Measurements from ENCODE around the gene UNCX. TPM values are rescaled to one million over a fixed set of nuclear protein-coding genes. Genes with fewer than 3 reads are reported as not detected.
A peak's percentile ranks its signal among the peaks of the same experiment; 100 is the strongest.

The UNCX gene
- total and polyA plus RNA-seq, 2 of the 8 experiments (the other 6 are each of a cell fraction or from before 2014, with no cell fraction given): not detected

GRCh38 chr7:1249731-1250130, 17.1 kb downstream of the UNCX start:
- Histone ChIP-seq H3K79me2 (ENCODE audit: control insufficient read depth in 1 of 2, insufficient read depth in 2 of 2, low read length in 2 of 2) (no peaks in the 10 kb centered on the region), H3K56ac (replicated peaks; ENCODE audit: insufficient read length, low read depth, low read length) (no peak overlapping the region), H3K23me2 (ENCODE audit: low read depth, low read length) (no peaks in the 10 kb centered on the region; the same call in 1 of the 2 replicates), H3K4me2 (ENCODE audit: insufficient read depth in 1 of 2, low read depth in 2 of 2, low read length in 2 of 2) (peak overlapping the region in 1 of 2 experiments; percentile 36; a peak in 2 of 4 replicates), H2BK20ac (ENCODE audit: low read length) (no peak overlapping the region), H3K27ac (ENCODE audit: low read depth, low read length) (no peak overlapping the region), H3K18ac (ENCODE audit: extremely low read depth, low read length) (no peak overlapping the region), H4K5ac (ENCODE audit: insufficient read length, low read depth, low read length) (no peak overlapping the region), H3K4ac (replicated peaks; ENCODE audit: insufficient read length, low read depth, low read length) (peak overlapping the region; percentile 69), H2BK12ac (ENCODE audit: low read depth, low read length) (peak overlapping the region; percentile 39; the same call in 1 of the 2 replicates), H3K27me3 (replicated peaks in 1 of 4; ENCODE audit: control insufficient read depth in 3 of 4, extremely low read depth in 1 of 4, insufficient read depth in 3 of 4, low read length in 3 of 4) (peaks cover 52 to 66% (median 63%) of the 10 kb centered on the region in 4 experiments), H2AFZ (ENCODE audit: low read length) (no peak overlapping the region), H3K79me1 (ENCODE audit: low read depth, low read length) (no peaks in the 10 kb centered on the region), H4K91ac (replicated peaks; ENCODE audit: insufficient read length, low read length) (no peak overlapping the region), H3K36me3 (ENCODE audit: control insufficient read depth in 2 of 4, insufficient read depth in 4 of 4, low read length in 3 of 4) (peaks cover 0 to 11% (median 0%) of the 10 kb centered on the region in 4 experiments; a peak in 1 of 8 replicates), H4K8ac (ENCODE audit: extremely low read depth, insufficient read depth, low read length) (no peak overlapping the region; the same call in 1 of the 2 replicates), H2BK15ac (ENCODE audit: low read length) (0 out of 2 replicates have a peak overlapping the region, but pooled peaks have one; percentile 46), H2BK120ac (replicated peaks; ENCODE audit: low read depth, low read length) (no peak overlapping the region), H3K9ac (replicated peaks in 1 of 4; ENCODE audit: extremely low read depth in 1 of 4, low read depth in 3 of 4, low read length in 3 of 4) (no peak overlapping the region), H3K4me1 (replicated peaks in 1 of 4; ENCODE audit: control insufficient read depth in 3 of 4, insufficient read depth in 4 of 4, low read length in 3 of 4) (peaks cover 0 to 19% (median 13%) of the 10 kb centered on the region in 4 experiments; a peak in 6 of 7 replicates), H3K14ac (ENCODE audit: insufficient read length) (no peak overlapping the region), H4K20me1 (replicated peaks in 1 of 2; ENCODE audit: control insufficient read depth in 1 of 2, insufficient read depth in 2 of 2, low read length in 2 of 2) (peaks cover 8 to 11% of the 10 kb centered on the region in 2 experiments), H3K9me3 (ENCODE audit: insufficient read depth in 2 of 2, low read depth in 1 of 2, low read length in 1 of 2) (no peaks in the 10 kb centered on the region), H2AK5ac (ENCODE audit: low read depth, low read length) (no peak overlapping the region), H3K23ac (ENCODE audit: insufficient read length) (no peak overlapping the region), H3K4me3 (ENCODE audit: extremely low read depth in 1 of 4, insufficient read depth in 2 of 4, low read depth in 3 of 4, low read length in 4 of 4) (no peak overlapping the region), H2BK5ac (ENCODE audit: low read depth, low read length) (no peak overlapping the region)
- 47% methylated on average over 14 of the region's 14 CpGs; no CpG with 5 or more reads in 1 of the 2 experiments for WGBS, 2 experiments (ENCODE audit: extremely low coverage in 1 of 2, insufficient coverage in 1 of 2, insufficient read length in 1 of 2, insufficient replicate concordance in 2 of 2, low coverage in 1 of 2, low lambda C conversion rate in 2 of 2, missing lambda C conversion rate in 1 of 2)
- CTCF ChIA-PET (ENCODE audit: partially characterized antibody): interaction anchor here (0.7 to 3.3 kb wide), 6 partner anchors 9 to 119 kb away, joined by 3 to 18 read pairs (median 4); no protein-coding TSS in a partner anchor
- no peak for DNase-seq (ENCODE audit: low read depth in 1 of 2, low spot score in 2 of 2)
- FAIRE-seq: no peak
- POLR2A ChIA-PET (ENCODE audit: partially characterized antibody): no interaction called here
- TF ChIP-seq ZNF274 (IDR thresholded peaks at IDR 0.05; ENCODE audit: borderline replicate concordance, extremely low read depth, low read length) (no peak), SRF (IDR thresholded peaks at IDR 0.05; ENCODE audit: low read depth, low read length) (no peak), CHD2 (IDR thresholded peaks at IDR 0.05; ENCODE audit: low read length) (no peak), BCL11A (IDR thresholded peaks at IDR 0.05; ENCODE audit: low read depth in 2 of 2, low read length in 2 of 2) (no peak), KDM1A (IDR thresholded peaks at IDR 0.05; ENCODE audit: borderline replicate concordance, low read length) (no peak), CTCF (IDR thresholded peaks at IDR 0.05; ENCODE audit: control extremely low read depth in 1 of 3, insufficient read depth in 1 of 3, low read depth in 1 of 3, low read length in 3 of 3) (no peak), TEAD4 (IDR thresholded peaks at IDR 0.05; ENCODE audit: low read depth, low read length) (no peak), RXRA (IDR thresholded peaks at IDR 0.05; ENCODE audit: insufficient read depth, low read depth, low read length) (no peak), EZH2 (IDR thresholded peaks at IDR 0.05; ENCODE audit: low read depth, low read length, severe bottlenecking) (no peak), TCF12 (IDR thresholded peaks at IDR 0.05; ENCODE audit: low read depth, low read length) (no peak), SIX5 (IDR thresholded peaks at IDR 0.05; ENCODE audit: low read depth, low read length) (no peak)
